GM13976 (cell line): ENCODE measurements around the gene ABCB1.
"Not testable (repeated sequence)": the region's sequence is repeated elsewhere in the genome, so short reads cannot be mapped to it uniquely, and the experiment has no call there.

Experiments
- DNase-seq: peaks from one replicate; pipeline ENCODE4 v3.0.0; 2012; ENCODE audit warnings: low spot score
- in situ Hi-C: fragments of 300-500 bp; cut with MboI; formaldehyde crosslinking; loops from one replicate; pipeline ENCODE4 v1.12.0; 2022; ENCODE audit warnings: low sequenced_read_pairs, mixed read lengths, inconsistent platforms; ENCODE audit not compliant: unreplicated experiment
- TF ChIP-seq, protein P1 (sequence below): IDR thresholded peaks from 2 replicates; pipeline ENCODE4 v1.5.1; 2012; ENCODE audit warnings: borderline replicate concordance, mild to moderate bottlenecking; ENCODE audit not compliant: insufficient read depth; ENCODE audit errors: extremely low read depth, missing control alignments, control extremely low read depth

The ABCB1 gene

DNA sequence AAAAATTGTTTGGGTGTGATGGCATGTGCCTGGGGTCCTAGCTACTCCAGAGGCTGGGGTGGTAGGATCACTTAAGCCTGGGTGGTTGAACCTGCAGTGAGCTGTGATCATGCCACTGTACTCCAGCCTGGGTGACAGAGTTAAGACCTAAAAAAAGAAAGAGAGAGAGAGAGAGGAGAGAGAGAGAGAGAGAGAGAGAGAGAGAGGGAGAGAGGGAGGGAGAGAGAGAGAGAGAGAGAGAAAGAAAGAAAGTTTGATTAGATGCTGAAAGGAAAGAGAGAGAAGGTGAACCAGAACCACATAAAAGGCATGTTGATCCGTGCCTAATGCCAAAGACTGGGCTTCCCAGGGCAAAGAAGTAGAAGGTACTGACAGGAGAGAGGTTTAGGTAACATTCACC, 11.1 kb downstream of the ABCB1 start:
- DNase-seq = no peak
- in situ Hi-C loops = no loop called here
- TF ChIP-seq, protein P1, sequence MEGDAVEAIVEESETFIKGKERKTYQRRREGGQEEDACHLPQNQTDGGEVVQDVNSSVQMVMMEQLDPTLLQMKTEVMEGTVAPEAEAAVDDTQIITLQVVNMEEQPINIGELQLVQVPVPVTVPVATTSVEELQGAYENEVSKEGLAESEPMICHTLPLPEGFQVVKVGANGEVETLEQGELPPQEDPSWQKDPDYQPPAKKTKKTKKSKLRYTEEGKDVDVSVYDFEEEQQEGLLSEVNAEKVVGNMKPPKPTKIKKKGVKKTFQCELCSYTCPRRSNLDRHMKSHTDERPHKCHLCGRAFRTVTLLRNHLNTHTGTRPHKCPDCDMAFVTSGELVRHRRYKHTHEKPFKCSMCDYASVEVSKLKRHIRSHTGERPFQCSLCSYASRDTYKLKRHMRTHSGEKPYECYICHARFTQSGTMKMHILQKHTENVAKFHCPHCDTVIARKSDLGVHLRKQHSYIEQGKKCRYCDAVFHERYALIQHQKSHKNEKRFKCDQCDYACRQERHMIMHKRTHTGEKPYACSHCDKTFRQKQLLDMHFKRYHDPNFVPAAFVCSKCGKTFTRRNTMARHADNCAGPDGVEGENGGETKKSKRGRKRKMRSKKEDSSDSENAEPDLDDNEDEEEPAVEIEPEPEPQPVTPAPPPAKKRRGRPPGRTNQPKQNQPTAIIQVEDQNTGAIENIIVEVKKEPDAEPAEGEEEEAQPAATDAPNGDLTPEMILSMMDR = no peak

DNA sequence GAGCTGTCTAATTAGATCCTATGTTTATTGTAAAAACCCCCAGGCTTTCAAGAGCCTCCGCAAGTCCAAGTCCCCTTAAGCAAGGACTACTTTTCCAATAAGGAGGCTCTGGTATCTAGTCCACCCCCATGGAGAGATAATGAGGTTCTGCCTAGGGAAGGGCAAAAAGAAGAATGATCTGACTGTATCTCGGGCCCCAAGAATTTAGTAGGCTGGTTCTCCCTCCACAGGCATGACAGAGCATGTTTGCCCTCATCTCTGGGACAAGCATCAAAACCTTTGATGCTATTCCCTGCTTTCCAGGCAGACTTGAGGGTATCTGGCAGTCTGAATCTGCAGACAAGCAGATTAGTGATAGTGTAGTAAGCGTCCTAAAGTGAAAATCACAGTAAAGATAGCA, 19.0 kb downstream of the ABCB1 start:
- TF ChIP-seq, protein P1 = no peak
- in situ Hi-C loops = no loop called here
- DNase-seq = no peak

DNA sequence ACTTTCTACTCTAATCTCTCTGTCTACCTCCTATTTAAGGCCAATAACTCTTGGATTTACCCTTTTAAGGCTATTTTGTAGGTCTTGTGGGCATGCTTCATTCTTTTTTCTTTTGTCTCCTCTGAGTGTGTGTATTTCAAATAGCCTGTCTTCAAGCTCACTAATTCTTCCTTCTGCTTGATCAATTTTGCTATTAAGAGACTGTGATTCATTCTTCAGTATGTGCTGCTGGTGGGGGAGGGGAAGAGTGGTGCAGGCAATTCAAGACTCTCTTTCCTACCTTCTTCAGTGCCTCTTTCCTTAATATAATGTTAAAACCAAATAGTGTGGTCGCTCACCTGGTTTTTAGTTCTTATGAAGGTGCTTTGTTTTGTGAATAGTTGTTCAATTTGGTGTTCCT, 20.0 kb downstream of the ABCB1 start:
- TF ChIP-seq, protein P1 = no peak
- in situ Hi-C loops = no loop called here

DNA sequence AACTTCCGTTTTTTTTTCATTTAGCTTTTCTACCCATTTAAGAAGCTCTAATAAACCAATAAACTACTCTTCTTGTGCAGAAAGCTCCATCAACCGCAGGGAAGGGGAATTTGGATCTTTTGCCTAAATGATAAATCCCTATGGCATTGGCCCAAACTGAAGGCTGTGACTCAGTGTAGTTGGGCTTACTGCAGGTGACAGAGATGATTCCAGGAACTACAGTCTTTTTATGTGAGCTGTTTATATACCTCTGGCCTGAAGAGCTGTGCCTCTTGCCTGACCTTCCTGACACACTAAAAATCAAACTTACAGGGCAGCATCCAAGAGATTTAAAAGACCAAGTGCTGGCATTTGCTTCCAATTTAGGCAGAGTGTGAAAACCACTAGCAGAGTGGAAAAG, 25.2 kb downstream of the ABCB1 start:
- TF ChIP-seq, protein P1 = no peak
- in situ Hi-C loops = no loop called here
- no peak for DNase-seq

More for the DNA sequence above, 20.0 kb downstream of the ABCB1 start:
- no peak for DNase-seq

DNA sequence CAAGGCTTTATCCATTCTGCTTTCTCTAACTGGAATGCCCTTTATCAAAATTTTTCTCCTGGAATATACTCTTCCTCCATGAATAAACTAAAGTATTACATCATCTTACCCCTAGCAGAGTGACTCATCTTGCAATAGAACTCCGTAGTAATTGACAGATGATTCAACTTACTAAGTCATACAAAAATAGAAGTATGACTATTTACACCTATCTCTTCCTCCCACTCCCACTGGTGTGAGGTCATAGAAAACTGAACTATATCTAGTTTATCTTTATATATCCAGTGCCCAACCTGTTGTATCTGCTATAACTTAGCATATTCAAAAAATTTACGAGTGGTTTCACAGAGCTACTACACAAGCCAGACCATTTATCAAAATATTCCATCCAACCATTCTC, 26.1 kb downstream of the ABCB1 start:
- peak; percentile 25 for DNase-seq
- in situ Hi-C loops = no loop called here
- TF ChIP-seq, protein P1 = no peak

DNA sequence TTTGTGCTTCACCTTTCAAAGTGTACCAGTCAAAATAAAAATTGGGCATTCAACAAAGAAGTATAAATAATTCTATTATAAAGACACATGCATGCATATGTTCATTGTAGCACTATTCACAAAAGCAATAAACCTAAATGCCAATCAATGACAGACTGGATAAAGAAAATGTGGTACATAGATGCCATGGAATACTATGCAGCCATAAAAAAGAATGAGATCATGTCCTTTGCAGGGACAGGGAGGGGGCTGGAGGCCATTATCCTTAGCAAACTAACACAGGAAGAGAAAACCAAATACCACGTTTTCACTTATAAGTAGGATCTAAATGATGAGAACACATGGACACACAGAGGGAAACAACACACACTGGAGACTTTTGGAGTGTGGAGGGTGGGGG, 28.2 kb downstream of the ABCB1 start:
- in situ Hi-C loops, DNase-seq: not testable (repeated sequence)

DNA sequence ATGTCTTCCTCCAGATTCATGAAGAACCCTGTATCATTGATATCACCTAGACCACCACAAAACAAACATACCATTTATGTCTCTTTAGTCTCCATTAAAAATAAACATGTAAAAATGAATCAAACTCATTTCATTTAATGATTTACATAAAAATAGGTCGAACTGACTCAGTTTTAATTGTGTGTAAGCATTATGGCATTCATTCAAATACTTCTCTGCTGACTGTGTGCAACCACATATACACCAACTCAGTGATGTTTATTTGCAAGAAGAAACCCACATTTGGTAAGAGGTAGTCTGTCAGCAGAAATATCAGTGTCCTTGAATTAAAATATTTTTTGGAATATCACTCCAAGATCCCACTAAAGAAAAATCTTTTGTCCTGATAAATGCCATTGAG, 30.5 kb downstream of the ABCB1 start:
- TF ChIP-seq, protein P1 = no peak
- in situ Hi-C loops = no loop called here
- DNase-seq = no peak
